ENCODE data around the gene HPX.

The HPX gene

DNA sequence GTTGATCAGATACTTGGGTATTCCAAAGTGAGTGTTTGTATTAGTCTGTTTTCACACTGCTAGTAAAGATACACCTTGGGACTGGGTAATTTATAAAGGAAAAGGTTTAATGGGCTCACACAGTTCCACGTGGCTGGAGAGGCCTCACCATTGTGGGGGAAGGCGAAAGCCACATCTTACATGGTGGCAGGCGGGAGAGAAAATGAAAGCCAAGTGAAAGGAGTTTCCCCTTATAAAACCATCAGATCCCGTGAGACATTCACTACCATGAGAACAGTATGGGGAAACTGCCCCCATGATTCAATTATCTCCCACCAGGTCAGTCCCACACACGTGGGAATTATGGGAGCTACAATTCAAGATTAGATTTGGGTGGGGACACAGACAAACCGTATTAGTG is 47.6 kb upstream of the HPX start:
- Histone ChIP-seq H3K9ac (ENCODE audit: low read depth, low read length) (no peak overlapping the region), H3K9me3 (ENCODE audit: insufficient read depth, low read length, severe bottlenecking) (no peaks in the 10 kb centered on the region), H3K4me2 (ENCODE audit: insufficient read depth, low read length) (no peak overlapping the region), H3K4me3 (ENCODE audit: low read depth in 1 of 2, low read length in 2 of 2) (no peak overlapping the region), H3K36me3 (ENCODE audit: insufficient read depth, low read length) (peaks cover 60% of the 10 kb centered on the region), H3K79me2 (ENCODE audit: insufficient read depth, low read length) (peaks cover 6% of the 10 kb centered on the region), H3K4me1 (ENCODE audit: insufficient read depth, low read length) (no peaks in the 10 kb centered on the region; the same call in 1 of the 2 replicates), H2AFZ (ENCODE audit: low read depth, low read length) (no peak overlapping the region), H4K20me1 (ENCODE audit: insufficient read depth, low read length) (peaks cover 3% of the 10 kb centered on the region; the same call in 1 of the 2 replicates), H3K27ac (ENCODE audit: low read length) (no peak overlapping the region), H3K27me3 (ENCODE audit: insufficient read depth, low read length, poor library complexity) (no peaks in the 10 kb centered on the region)
- no peak for ATAC-seq (ENCODE audit: insufficient read depth, low read depth)
- DNase-seq: no peak
- TF ChIP-seq, protein P1, sequence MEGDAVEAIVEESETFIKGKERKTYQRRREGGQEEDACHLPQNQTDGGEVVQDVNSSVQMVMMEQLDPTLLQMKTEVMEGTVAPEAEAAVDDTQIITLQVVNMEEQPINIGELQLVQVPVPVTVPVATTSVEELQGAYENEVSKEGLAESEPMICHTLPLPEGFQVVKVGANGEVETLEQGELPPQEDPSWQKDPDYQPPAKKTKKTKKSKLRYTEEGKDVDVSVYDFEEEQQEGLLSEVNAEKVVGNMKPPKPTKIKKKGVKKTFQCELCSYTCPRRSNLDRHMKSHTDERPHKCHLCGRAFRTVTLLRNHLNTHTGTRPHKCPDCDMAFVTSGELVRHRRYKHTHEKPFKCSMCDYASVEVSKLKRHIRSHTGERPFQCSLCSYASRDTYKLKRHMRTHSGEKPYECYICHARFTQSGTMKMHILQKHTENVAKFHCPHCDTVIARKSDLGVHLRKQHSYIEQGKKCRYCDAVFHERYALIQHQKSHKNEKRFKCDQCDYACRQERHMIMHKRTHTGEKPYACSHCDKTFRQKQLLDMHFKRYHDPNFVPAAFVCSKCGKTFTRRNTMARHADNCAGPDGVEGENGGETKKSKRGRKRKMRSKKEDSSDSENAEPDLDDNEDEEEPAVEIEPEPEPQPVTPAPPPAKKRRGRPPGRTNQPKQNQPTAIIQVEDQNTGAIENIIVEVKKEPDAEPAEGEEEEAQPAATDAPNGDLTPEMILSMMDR (IDR thresholded peaks at IDR 0.05; ENCODE audit: borderline replicate concordance, extremely low read depth, low read length, poor library complexity, severe bottlenecking): no peak
- TF ChIP-seq EZH2 (IDR thresholded peaks at IDR 0.05; ENCODE audit: borderline replicate concordance, low read depth, low read length, severe bottlenecking): no peak

DNA sequence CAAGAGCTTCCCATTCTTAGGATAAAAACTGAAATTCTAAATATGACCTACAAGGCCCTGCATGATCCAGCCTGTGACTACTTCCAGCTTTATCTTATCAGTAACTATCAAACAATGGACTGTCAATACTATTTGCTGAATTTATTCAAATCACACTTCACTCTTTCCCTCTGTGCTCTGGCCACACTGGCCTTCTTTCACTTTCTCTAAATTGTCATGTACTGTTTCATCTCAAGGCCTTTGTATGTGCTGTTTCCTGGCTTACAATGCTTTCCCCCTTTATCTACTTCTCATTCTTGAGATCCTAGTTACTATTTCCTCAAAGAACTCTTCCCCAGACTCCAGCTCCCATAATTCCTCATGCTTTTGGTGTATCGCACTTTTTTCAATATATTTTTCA is 46.2 kb upstream of the HPX start:
- peaks cover 20% of the 10 kb centered on the region for H3K79me2 ChIP-seq (ENCODE audit: insufficient read depth, low read length)
- peaks cover 68% of the 10 kb centered on the region for H3K36me3 ChIP-seq (ENCODE audit: insufficient read depth, low read length)
- peaks cover 6% of the 10 kb centered on the region for H4K20me1 ChIP-seq (ENCODE audit: insufficient read depth, low read length)
- ATAC-seq (ENCODE audit: insufficient read depth, low read depth): no peak
- H3K4me2 ChIP-seq (ENCODE audit: insufficient read depth, low read length): no peak overlapping the region
- no peak overlapping the region for H3K27ac ChIP-seq (ENCODE audit: low read length)
- no peak overlapping the region for H2AFZ ChIP-seq (ENCODE audit: low read depth, low read length)
- no peak overlapping the region for H3K9ac ChIP-seq (ENCODE audit: low read depth, low read length)
- no peaks in the 10 kb centered on the region for H3K27me3 ChIP-seq (ENCODE audit: insufficient read depth, low read length, poor library complexity)
- TF ChIP-seq EZH2 (IDR thresholded peaks at IDR 0.05; ENCODE audit: borderline replicate concordance, low read depth, low read length, severe bottlenecking): no peak
- TF ChIP-seq, protein P1 (IDR thresholded peaks at IDR 0.05; ENCODE audit: borderline replicate concordance, extremely low read depth, low read length, poor library complexity, severe bottlenecking): no peak
- no peak overlapping the region for H3K4me3 ChIP-seq (ENCODE audit: low read depth in 1 of 2, low read length in 2 of 2)
- H3K9me3 ChIP-seq (ENCODE audit: insufficient read depth, low read length, severe bottlenecking): no peaks in the 10 kb centered on the region
- DNase-seq: no peak
- H3K4me1 ChIP-seq (ENCODE audit: insufficient read depth, low read length): peaks cover 13% of the 10 kb centered on the region

DNA sequence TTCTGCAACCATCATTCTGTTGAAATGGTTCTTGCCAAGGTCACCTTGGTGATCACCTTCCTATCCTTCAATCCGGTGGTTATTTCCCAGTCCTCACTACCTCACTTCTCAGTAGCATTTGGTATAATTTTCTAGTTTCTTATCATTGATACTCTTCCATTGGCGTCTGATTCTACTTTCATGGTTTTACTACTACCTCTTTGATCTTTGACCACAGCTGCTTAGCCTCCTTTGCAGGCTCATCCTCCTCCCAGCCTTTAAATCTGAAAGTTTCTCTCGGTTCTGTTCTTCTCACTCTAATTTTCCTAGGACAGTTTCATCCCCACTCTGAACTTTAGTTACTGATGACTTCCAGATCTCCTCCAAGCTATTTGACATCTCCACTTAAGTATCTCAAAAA is 45.5 kb upstream of the HPX start:
- Histone ChIP-seq H3K4me2 (ENCODE audit: insufficient read depth, low read length) (no peak overlapping the region), H3K9me3 (ENCODE audit: insufficient read depth, low read length, severe bottlenecking) (no peaks in the 10 kb centered on the region), H3K79me2 (ENCODE audit: insufficient read depth, low read length) (peaks cover 27% of the 10 kb centered on the region), H3K9ac (ENCODE audit: low read depth, low read length) (no peak overlapping the region), H2AFZ (ENCODE audit: low read depth, low read length) (no peak overlapping the region), H3K27me3 (ENCODE audit: insufficient read depth, low read length, poor library complexity) (no peaks in the 10 kb centered on the region), H3K4me3 (ENCODE audit: low read depth in 1 of 2, low read length in 2 of 2) (no peak overlapping the region), H3K36me3 (ENCODE audit: insufficient read depth, low read length) (peaks cover 67% of the 10 kb centered on the region), H3K4me1 (ENCODE audit: insufficient read depth, low read length) (peaks cover 16% of the 10 kb centered on the region), H4K20me1 (ENCODE audit: insufficient read depth, low read length) (peaks cover 10% of the 10 kb centered on the region), H3K27ac (ENCODE audit: low read length) (no peak overlapping the region)
- DNase-seq: no peak
- no peak for TF ChIP-seq EZH2 (IDR thresholded peaks at IDR 0.05; ENCODE audit: borderline replicate concordance, low read depth, low read length, severe bottlenecking)
- TF ChIP-seq, protein P1 (IDR thresholded peaks at IDR 0.05; ENCODE audit: borderline replicate concordance, extremely low read depth, low read length, poor library complexity, severe bottlenecking): no peak
- ATAC-seq (ENCODE audit: insufficient read depth, low read depth): no peak

DNA sequence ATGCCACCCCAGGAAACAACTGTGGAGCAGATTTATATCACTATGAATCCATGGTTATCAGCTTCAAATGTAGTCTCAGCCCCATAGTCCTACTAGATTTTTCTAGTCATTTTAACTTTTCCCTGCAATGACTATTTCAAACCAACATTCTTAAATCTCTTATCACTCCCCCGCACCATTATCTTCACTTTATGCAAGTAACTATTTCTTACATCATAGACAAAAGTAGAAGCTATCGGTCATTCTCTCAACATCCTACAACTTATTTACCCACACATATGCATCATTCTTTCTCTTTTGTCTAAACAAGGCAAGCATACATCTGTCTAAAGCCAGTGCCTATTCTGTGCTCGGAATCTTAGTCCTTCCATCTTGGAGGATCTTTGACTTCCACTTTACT is 44.9 kb upstream of the HPX start:
- H4K20me1 ChIP-seq (ENCODE audit: insufficient read depth, low read length): peaks cover 10% of the 10 kb centered on the region
- peaks cover 17% of the 10 kb centered on the region for H3K4me1 ChIP-seq (ENCODE audit: insufficient read depth, low read length)
- no peak overlapping the region for H3K9ac ChIP-seq (ENCODE audit: low read depth, low read length)
- TF ChIP-seq EZH2 (IDR thresholded peaks at IDR 0.05; ENCODE audit: borderline replicate concordance, low read depth, low read length, severe bottlenecking): no peak
- TF ChIP-seq, protein P1 (IDR thresholded peaks at IDR 0.05; ENCODE audit: borderline replicate concordance, extremely low read depth, low read length, poor library complexity, severe bottlenecking): no peak
- H3K27me3 ChIP-seq (ENCODE audit: insufficient read depth, low read length, poor library complexity): no peaks in the 10 kb centered on the region
- no peak overlapping the region for H3K4me2 ChIP-seq (ENCODE audit: insufficient read depth, low read length)
- no peak for DNase-seq
- H3K27ac ChIP-seq (ENCODE audit: low read length): no peak overlapping the region
- no peak for ATAC-seq (ENCODE audit: insufficient read depth, low read depth)
- no peak overlapping the region for H2AFZ ChIP-seq (ENCODE audit: low read depth, low read length)
- peaks cover 67% of the 10 kb centered on the region for H3K36me3 ChIP-seq (ENCODE audit: insufficient read depth, low read length)
- H3K79me2 ChIP-seq (ENCODE audit: insufficient read depth, low read length): peaks cover 32% of the 10 kb centered on the region
- no peaks in the 10 kb centered on the region for H3K9me3 ChIP-seq (ENCODE audit: insufficient read depth, low read length, severe bottlenecking)
- H3K4me3 ChIP-seq (ENCODE audit: low read depth in 1 of 2, low read length in 2 of 2): no peak overlapping the region

Data from DND-41 (cell line).